ENCODE results near the gene VDAC1. TPM values are rescaled to one million over a fixed set of nuclear protein-coding genes. Genes with fewer than 3 reads are reported as not detected.
A peak's percentile ranks its signal among the peaks of the same experiment; 100 is the strongest.
"Not testable (repeated sequence)": the region's sequence is repeated elsewhere in the genome, so short reads cannot be mapped to it uniquely, and the experiment has no call there.

Gene VDAC1
- total RNA-seq, 1 experiment from 2014 or later, result 732 TPM

- peak; percentile 99 for DNase-seq (ENCODE audit: low spot score)
Observed at GRCh38 chr5:133968204-133968980, 36.4 kb downstream of the VDAC1 start, which contains the start of gene C5orf15. Gene C5orf15, minus strand, starts transcription at chr5:133968625. Its CDS starts 41 bp downstream, at chr5:133968584.

GRCh38 chr5:133967698-133968203 is 37.0 kb downstream of the VDAC1 start:
- peak; percentile 36 for DNase-seq (ENCODE audit: low spot score)

- DNase-seq (ENCODE audit: low spot score), result no peak
Observed at GRCh38 chr5:133967124-133967523, 37.7 kb downstream of the VDAC1 start.

- no peak for DNase-seq (ENCODE audit: low spot score)
Observed at GRCh38 chr5:133966090-133966489, 38.7 kb downstream of the VDAC1 start.

GRCh38 chr5:133963493-133964128 is 41.2 kb downstream of the VDAC1 start:
- DNase-seq (ENCODE audit: low spot score), result no peak

GRCh38 chr5:133962801-133963476 is 41.8 kb downstream of the VDAC1 start:
- no peak for DNase-seq (ENCODE audit: low spot score)

GRCh38 chr5:133962131-133962530 is 42.6 kb downstream of the VDAC1 start:
- no peak for DNase-seq (ENCODE audit: low spot score)

- no peak for DNase-seq (ENCODE audit: low spot score)
Observed at GRCh38 chr5:133959643-133960042, 45.1 kb downstream of the VDAC1 start.

GRCh38 chr5:133957591-133957990 is 47.2 kb downstream of the VDAC1 start:
- DNase-seq (ENCODE audit: low spot score), result no peak

- DNase-seq (ENCODE audit: low spot score), result no peak
Observed at GRCh38 chr5:133957080-133957479, 47.7 kb downstream of the VDAC1 start.

- DNase-seq (ENCODE audit: low spot score), result not testable (repeated sequence)
Observed at GRCh38 chr5:133956196-133956595, 48.6 kb downstream of the VDAC1 start.

- no peak for DNase-seq (ENCODE audit: low spot score)
Observed at GRCh38 chr5:133953568-133954145, 51.1 kb downstream of the VDAC1 start.

- DNase-seq (ENCODE audit: low spot score), result peak; percentile 81
Observed at GRCh38 chr5:133952729-133953567, 51.8 kb downstream of the VDAC1 start.

GRCh38 chr5:133950821-133951612 is 53.8 kb downstream of the VDAC1 start:
- DNase-seq (ENCODE audit: low spot score), result no peak

GRCh38 chr5:133948721-133949120 is 56.1 kb downstream of the VDAC1 start:
- DNase-seq (ENCODE audit: low spot score), result no peak

GRCh38 chr5:133947431-133947841 is 57.3 kb downstream of the VDAC1 start:
- DNase-seq (ENCODE audit: low spot score), result no peak

GRCh38 chr5:133945568-133945967 is 59.2 kb downstream of the VDAC1 start:
- no peak for DNase-seq (ENCODE audit: low spot score)

- peak; percentile 80 for DNase-seq (ENCODE audit: low spot score)
Observed at GRCh38 chr5:133944263-133945185, 60.3 kb downstream of the VDAC1 start.

GRCh38 chr5:133943475-133943817 is 61.3 kb downstream of the VDAC1 start:
- DNase-seq (ENCODE audit: low spot score), result no peak
